HUES64 (cell line): Measurements from ENCODE around the gene TYR. TPM values are rescaled to one million over a fixed set of nuclear protein-coding genes. Genes with fewer than 3 reads are reported as not detected.

Experiments used
- H3K27ac ChIP-seq: 2 replicates; pipeline ENCODE4 v1.7.0; 2013; ENCODE audit warnings: low read depth, low read length, inconsistent platforms
- H3K27me3 ChIP-seq: 2 replicates; pipeline ENCODE4 v1.6.1; 2013; ENCODE audit warnings: mild to moderate bottlenecking, low read length; ENCODE audit not compliant: insufficient read depth
- H3K36me3 ChIP-seq: 2 replicates; pipeline ENCODE4 v1.6.1; 2013; ENCODE audit warnings: mild to moderate bottlenecking, low read length; ENCODE audit not compliant: insufficient read depth
- H3K4me1 ChIP-seq: 2 replicates; pipeline ENCODE4 v1.6.1; 2013; ENCODE audit warnings: mild to moderate bottlenecking, low read length, moderate library complexity; ENCODE audit not compliant: insufficient read depth
- H3K4me3 ChIP-seq: 2 replicates; pipeline ENCODE4 v1.5.1; 2013; ENCODE audit warnings: mild to moderate bottlenecking, low read length, moderate library complexity
- H3K9ac ChIP-seq: 2 replicates; pipeline ENCODE4 v1.6.1; 2013; ENCODE audit warnings: mild to moderate bottlenecking, low read depth, low read length
- H3K9me3 ChIP-seq: 2 replicates; pipeline ENCODE4 v1.6.1; 2013; ENCODE audit warnings: low read depth, low read length; ENCODE audit not compliant: insufficient read depth
- WGBS: fragments of 150-250, 120-280 bp; methylation state at CpG from one replicate; pipeline ENCODE4 v1.1.7; 2013; ENCODE audit warnings: missing lambda C conversion rate; 5-methylcytosine and 5-hydroxymethylcytosine counted together
- polyA plus RNA-seq, 2 experiments: library from polyadenylated mRNA; stranded (reverse); fragments of 50-300 nt; gene quantifications; one replicate each; pipeline ENCODE4 v1.2.3, GENCODE V29; 2013

TYR gene
- polyA plus RNA-seq (2013, experiment 1 of 2), result not detected
- polyA plus RNA-seq (2013, experiment 2 of 2), result not detected

GRCh38 chr11:89177691-89178231, at the start of gene TYR:
Gene TYR, plus strand, starts transcription at chr11:89177875. Its CDS starts 79 bp downstream, at chr11:89177954.
- WGBS, result 95% methylated on average over 8 of the region's 8 CpGs
- Histone ChIP-seq H3K9me3 (no peaks in the 10 kb centered on the region), H3K27ac (no peak within 1 kb of the TSS), H3K36me3 (no peaks in the 10 kb centered on the region), H3K4me3 (no peak within 1 kb of the TSS), H3K27me3 (no peaks in the 10 kb centered on the region), H3K9ac (no peak within 1 kb of the TSS), H3K4me1 (peaks cover 13% of the 10 kb centered on the region)

- no peak overlapping the region for H3K4me3 ChIP-seq
- no peaks in the 10 kb centered on the region for H3K9me3 ChIP-seq
- no peak overlapping the region for H3K27ac ChIP-seq
- no peak overlapping the region for H3K9ac ChIP-seq
- no peaks in the 10 kb centered on the region for H3K4me1 ChIP-seq
- no peaks in the 10 kb centered on the region for H3K27me3 ChIP-seq
- no peaks in the 10 kb centered on the region for H3K36me3 ChIP-seq
These were observed 41.1 kb upstream of the TYR start for GRCh38 chr11:89136606-89137005.

- no peaks in the 10 kb centered on the region for H3K36me3 ChIP-seq
- no peaks in the 10 kb centered on the region for H3K9me3 ChIP-seq
- no peaks in the 10 kb centered on the region for H3K27me3 ChIP-seq
- no peak overlapping the region for H3K27ac ChIP-seq
- H3K4me3 ChIP-seq, result no peak overlapping the region
- no peaks in the 10 kb centered on the region for H3K4me1 ChIP-seq
- 100% methylated on average over 1 of the region's 1 CpG for WGBS
- no peak overlapping the region for H3K9ac ChIP-seq
These were observed 30.4 kb upstream of the TYR start for GRCh38 chr11:89147229-89147628.

- 94% methylated on average over 3 of the region's 4 CpGs for WGBS
- Histone ChIP-seq H3K27me3 (no peaks in the 10 kb centered on the region), H3K9me3 (no peaks in the 10 kb centered on the region), H3K27ac (no peak overlapping the region), H3K4me1 (no peaks in the 10 kb centered on the region), H3K9ac (no peak overlapping the region), H3K4me3 (no peak overlapping the region), H3K36me3 (no peaks in the 10 kb centered on the region)
These were observed 17.7 kb upstream of the TYR start for GRCh38 chr11:89159974-89160373.

- H3K27me3 ChIP-seq, result no peaks in the 10 kb centered on the region
- no peaks in the 10 kb centered on the region for H3K36me3 ChIP-seq
- no CpG with 5 or more reads among the region's 3 CpGs for whole genome bisulfite sequencing
- no peak overlapping the region for H3K27ac ChIP-seq
- no peaks in the 10 kb centered on the region for H3K9me3 ChIP-seq
- no peaks in the 10 kb centered on the region for H3K4me1 ChIP-seq
- no peak overlapping the region for H3K4me3 ChIP-seq
- H3K9ac ChIP-seq, result no peak overlapping the region
These were observed 15.7 kb upstream of the TYR start for GRCh38 chr11:89161949-89162348.

- 100% methylated on average over 1 of the region's 3 CpGs for WGBS
- no peaks in the 10 kb centered on the region for H3K27me3 ChIP-seq
These were observed 14.0 kb upstream of the TYR start for GRCh38 chr11:89163686-89164085.

GRCh38 chr11:89168396-89168795, 9.3 kb upstream of the TYR start:
- H3K36me3 ChIP-seq, result no peaks in the 10 kb centered on the region
- H3K9ac ChIP-seq, result no peak overlapping the region
- no peak overlapping the region for H3K27ac ChIP-seq
- no peaks in the 10 kb centered on the region; the same call in 1 of the 2 replicates for H3K4me1 ChIP-seq
- H3K27me3 ChIP-seq, result no peaks in the 10 kb centered on the region
- 92% methylated on average over 3 of the region's 3 CpGs for WGBS
- H3K9me3 ChIP-seq, result no peaks in the 10 kb centered on the region
- H3K4me3 ChIP-seq, result no peak overlapping the region

More at GRCh38 chr11:89163686-89164085, 14.0 kb upstream of the TYR start:
- Histone ChIP-seq H3K4me1 (no peaks in the 10 kb centered on the region), H3K4me3 (no peak overlapping the region), H3K9me3 (no peaks in the 10 kb centered on the region), H3K36me3 (no peaks in the 10 kb centered on the region), H3K27ac (no peak overlapping the region), H3K9ac (no peak overlapping the region)

GRCh38 chr11:89175796-89176195, 1.9 kb upstream of the TYR start:
- Histone ChIP-seq H3K36me3 (no peaks in the 10 kb centered on the region), H3K27ac (no peak overlapping the region), H3K9me3 (no peaks in the 10 kb centered on the region), H3K9ac (no peak overlapping the region), H3K27me3 (no peaks in the 10 kb centered on the region), H3K4me3 (no peak overlapping the region), H3K4me1 (peaks cover 7% of the 10 kb centered on the region; the same call in 1 of the 2 replicates)
- WGBS, result 93% methylated on average over 2 of the region's 2 CpGs

- Histone ChIP-seq H3K27ac (no peak overlapping the region), H3K4me1 (peaks cover 13% of the 10 kb centered on the region), H3K27me3 (no peaks in the 10 kb centered on the region), H3K4me3 (no peak overlapping the region), H3K36me3 (no peaks in the 10 kb centered on the region), H3K9me3 (no peaks in the 10 kb centered on the region), H3K9ac (no peak overlapping the region)
- 92% methylated on average over 2 of the region's 2 CpGs for WGBS
These were observed 737 bp upstream of the TYR start for GRCh38 chr11:89176938-89177337.

- no peak overlapping the region for H3K27ac ChIP-seq
- no peaks in the 10 kb centered on the region for H3K27me3 ChIP-seq
- peaks cover 11% of the 10 kb centered on the region for H3K4me1 ChIP-seq
- 63% methylated on average over 1 of the region's 2 CpGs for WGBS
- no peaks in the 10 kb centered on the region for H3K9me3 ChIP-seq
- no peak overlapping the region for H3K9ac ChIP-seq
- H3K36me3 ChIP-seq, result no peaks in the 10 kb centered on the region
- no peak overlapping the region for H3K4me3 ChIP-seq
These were observed 3.4 kb downstream of the TYR start for GRCh38 chr11:89181111-89181510.

GRCh38 chr11:89182773-89183518, 5.3 kb downstream of the TYR start:
- no peak overlapping the region for H3K9ac ChIP-seq
- no peaks in the 10 kb centered on the region for H3K36me3 ChIP-seq
- WGBS, result 97% methylated on average over 3 of the region's 5 CpGs
- peaks cover 11% of the 10 kb centered on the region for H3K4me1 ChIP-seq
- H3K4me3 ChIP-seq, result no peak overlapping the region
- no peaks in the 10 kb centered on the region for H3K9me3 ChIP-seq
- no peaks in the 10 kb centered on the region for H3K27me3 ChIP-seq
- no peak overlapping the region for H3K27ac ChIP-seq
